Measurements from ENCODE around the gene RELA.

RELA gene

GRCh38 chr11:65613091-65613928, 49.4 kb downstream of the RELA start:
- DNase-seq (ENCODE audit: low spot score): no peak

GRCh38 chr11:65612691-65613090, 50.0 kb downstream of the RELA start:
- no peak for DNase-seq (ENCODE audit: low spot score)

- DNase-seq (ENCODE audit: low spot score): no peak
Observed at GRCh38 chr11:65611758-65612603, 50.7 kb downstream of the RELA start.

- DNase-seq (ENCODE audit: low spot score): no peak
Observed at GRCh38 chr11:65611028-65611757, 51.5 kb downstream of the RELA start.

GRCh38 chr11:65610404-65610803, 52.3 kb downstream of the RELA start:
- DNase-seq (ENCODE audit: low spot score): no peak

GRCh38 chr11:65609665-65610064, 53.1 kb downstream of the RELA start:
- DNase-seq (ENCODE audit: low spot score): no peak

GRCh38 chr11:65609229-65609628, 53.5 kb downstream of the RELA start:
- no peak for DNase-seq (ENCODE audit: low spot score)

- DNase-seq (ENCODE audit: low spot score): no peak
Observed at GRCh38 chr11:65607614-65608426, 54.9 kb downstream of the RELA start.

GRCh38 chr11:65606876-65607613, 55.7 kb downstream of the RELA start:
- DNase-seq (ENCODE audit: low spot score): peak; percentile 99

- no peak for DNase-seq (ENCODE audit: low spot score)
Observed at GRCh38 chr11:65604258-65604657, 58.5 kb downstream of the RELA start.

All from GM03348 (cell line).